Tibial nerve (tissue), 3 donors: ENCODE data around the gene TULP4.

ENCODE experiments used
- CTCF ChIP-seq, 5 experiments: fragments of 200-600 bp in 3 of 5; fragments of 450-650 bp in 2 of 5; sonication (generic) in 3 of 5; IDR thresholded peaks; one replicate each; pipeline ENCODE4 v1.5.1; 2016 to 2019; ENCODE audit warnings: antibody characterized with exemption in 5 of 5, mild to moderate bottlenecking in 3 of 5, moderate library complexity in 2 of 5
- POLR2A ChIP-seq, 2 donors: fragments of 450-650 bp; IDR thresholded peaks; one replicate each; pipeline ENCODE4 v1.6.1; 2017; ENCODE audit warnings: antibody characterized with exemption in 2 of 2, mild to moderate bottlenecking in 2 of 2, moderate library complexity in 2 of 2

- no peak for TF ChIP-seq CTCF (IDR thresholded peaks at IDR 0.05)
- no peak for TF ChIP-seq POLR2A (IDR thresholded peaks at IDR 0.05)
These were observed 83.9 kb downstream of the TULP4 start for GRCh38 chr6:158396136-158396535.
